Endothelial cell of umbilical vein (primary cell): ENCODE measurements around the gene HOXA11. TPM values are rescaled to one million over a fixed set of nuclear protein-coding genes. Genes with fewer than 3 reads are reported as not detected.

Source experiments
- BruUV-seq: library from RNA; stranded (reverse); fragments of 400-500 nt; replicated peaks from 2 replicates; lab custom pipeline; 2021; lab: Mats Ljungman, UMichigan
- CTCF ChIA-PET: fragments of 300-600, 350-600 bp; sonication (Branson Sonifier 250); formaldehyde crosslinking; loops from one replicate; lab custom pipeline; 2021; ENCODE audit warnings: antibody characterized with exemption, inconsistent platforms; lab: Charles Lee
- POLR2A ChIA-PET: fragments of 300-600, 350-600 bp; sonication (Branson Sonifier 250); formaldehyde crosslinking; loops from one replicate; lab custom pipeline; 2021; ENCODE audit warnings: antibody characterized with exemption, inconsistent platforms; lab: Charles Lee
- DNase-seq: peaks from one replicate; pipeline ENCODE4 v3.0.0-alpha.2; 2011; ENCODE audit warnings: low read depth, low spot score
- FAIRE-seq: peaks from 2 replicates; lab custom pipeline; 2011; peaks lifted over from hg19 to GRCh38; lab: Jason Lieb, UNC
- H2AFZ ChIP-seq: 2 replicates; pipeline ENCODE4 v1.6.0; 2012; ENCODE audit warnings: low read depth, low read length, control low read depth, inconsistent platforms
- H3K27ac ChIP-seq: 2 replicates; pipeline ENCODE4 v1.5.1; 2011; ENCODE audit warnings: low read depth, mild to moderate bottlenecking, control low read depth, low read length, moderate library complexity; ENCODE audit not compliant: insufficient read depth
- H3K27me3 ChIP-seq, 2 experiments: 2 replicates each; pipeline versions ENCODE4 v1.6.0 to v1.6.1; 2011; ENCODE audit warnings: low read length in 2 of 2, mixed read lengths in 1 of 2; ENCODE audit not compliant: control insufficient read depth in 2 of 2, insufficient read depth in 2 of 2
- H3K36me3 ChIP-seq, 2 experiments: 2 replicates in 1 of 2; 3 replicates in 1 of 2; pipeline ENCODE4 v1.5.1; 2011; ENCODE audit warnings: low read length in 2 of 2, mild to moderate bottlenecking in 1 of 2, moderate library complexity in 1 of 2; ENCODE audit not compliant: control insufficient read depth in 2 of 2, insufficient read depth in 2 of 2; ENCODE audit errors: extremely low read depth in 1 of 2
- H3K4me1 ChIP-seq: 3 replicates; pipeline ENCODE4 v1.5.1; 2011; ENCODE audit warnings: mild to moderate bottlenecking, low read length; ENCODE audit not compliant: control insufficient read depth, insufficient read depth; ENCODE audit errors: extremely low read depth
- H3K4me2 ChIP-seq: 2 replicates; pipeline ENCODE4 v1.6.1; 2011; ENCODE audit warnings: low read length, control low read depth, mixed read lengths; ENCODE audit not compliant: insufficient read depth
- H3K4me3 ChIP-seq, 3 experiments: fragments of 200-600 bp in 1 of 3; sonication (generic), shearing (Covaris generic) in 1 of 3; replicated peaks in 1 of 3; 2 replicates each; pipeline ENCODE4 v1.5.1; 2011 to 2016; ENCODE audit warnings: control low read depth in 3 of 3, low read length in 3 of 3, mild to moderate bottlenecking in 2 of 3, inconsistent platforms in 1 of 3, low read depth in 1 of 3, moderate library complexity in 1 of 3; ENCODE audit not compliant: insufficient read depth in 1 of 3
- H3K79me2 ChIP-seq: 2 replicates; pipeline ENCODE4 v1.6.0; 2012; ENCODE audit warnings: low read length, inconsistent platforms; ENCODE audit not compliant: control insufficient read depth, insufficient read depth
- H3K9ac ChIP-seq: replicated peaks from 2 replicates; pipeline ENCODE3; 2011; ENCODE audit warnings: low read length, control low read depth; ENCODE audit not compliant: insufficient read depth; ENCODE audit errors: extremely low read depth
- H3K9me1 ChIP-seq: replicated peaks from 3 replicates; pipeline ENCODE4 v1.6.0; 2011; ENCODE audit warnings: mild to moderate bottlenecking, low read length; ENCODE audit not compliant: control insufficient read depth, insufficient read depth; ENCODE audit errors: extremely low read depth
- H3K9me3 ChIP-seq: replicated peaks from 2 replicates; pipeline ENCODE4 v1.5.1; 2012; ENCODE audit warnings: low read length, inconsistent platforms; ENCODE audit not compliant: control insufficient read depth, insufficient read depth
- H4K20me1 ChIP-seq: replicated peaks from 2 replicates; pipeline ENCODE3; 2011; ENCODE audit warnings: mild to moderate bottlenecking, low read length; ENCODE audit not compliant: control insufficient read depth, insufficient read depth; ENCODE audit errors: extremely low read depth
- CTCF ChIP-seq, 2 donors: IDR thresholded peaks; 1 replicate in 1 of 2; 2 replicates in 1 of 2; pipeline ENCODE4 v1.5.1; 2011; ENCODE audit warnings: low read length in 2 of 2, mild to moderate bottlenecking in 2 of 2, moderate library complexity in 2 of 2, control low read depth in 1 of 2, inconsistent platforms in 1 of 2, low read depth in 1 of 2; ENCODE audit not compliant: insufficient read depth in 1 of 2; ENCODE audit errors: extremely low read depth in 1 of 2
- EZH2 ChIP-seq: IDR thresholded peaks from 2 replicates; pipeline ENCODE4 v1.6.1; 2012; ENCODE audit warnings: borderline replicate concordance, low read depth, mild to moderate bottlenecking, moderate library complexity, low read length, inconsistent platforms; ENCODE audit not compliant: severe bottlenecking
- FOS ChIP-seq: IDR thresholded peaks from 2 replicates; pipeline ENCODE4 v1.6.1; 2011; ENCODE audit warnings: mild to moderate bottlenecking, low read length, moderate library complexity, borderline replicate concordance; ENCODE audit not compliant: insufficient read depth
- GATA2 ChIP-seq: IDR thresholded peaks from 2 replicates; pipeline ENCODE4 v1.7.0; 2011; ENCODE audit warnings: low read depth, mild to moderate bottlenecking, moderate library complexity, mixed read lengths, low read length; ENCODE audit not compliant: insufficient read length, insufficient read depth
- JUN ChIP-seq: IDR thresholded peaks from 2 replicates; pipeline ENCODE4 v1.6.1; 2011; ENCODE audit warnings: borderline replicate concordance, low read depth; ENCODE audit not compliant: insufficient read length, insufficient read depth
- MYC ChIP-seq: IDR thresholded peaks from one replicate; pipeline ENCODE4 v1.6.1; 2011; ENCODE audit warnings: mild to moderate bottlenecking, low read depth, low read length
- POLR2A ChIP-seq: IDR thresholded peaks from 2 replicates; pipeline ENCODE4 v1.6.1; 2012; ENCODE audit warnings: low read depth, mild to moderate bottlenecking, control low read depth, low read length
- POLR2AphosphoS5 ChIP-seq: IDR thresholded peaks from 2 replicates; pipeline ENCODE4 v1.6.1; 2012; ENCODE audit warnings: low read depth, mild to moderate bottlenecking, control low read depth, low read length, moderate library complexity; ENCODE audit not compliant: insufficient read depth
- dilution Hi-C: fragments of 300-500 bp; cut with MboI; formaldehyde crosslinking; loops from one replicate; pipeline ENCODE4 v1.15.0; 2019; ENCODE audit warnings: low sequenced_read_pairs; ENCODE audit not compliant: extremely low pct_ligation_motif_present
- intact Hi-C: fragments of 100-400 bp; cut with micrococcal nuclease; formaldehyde crosslinking; loops from one replicate; pipeline ENCODE4 v1.10.0; 2022
- polyA plus RNA-seq, 4 experiments: library from polyadenylated mRNA; depleted of rRNA in 3 of 4; stranded (reverse) in 3 of 4; unstranded in 1 of 4; fragments of >200 nt; gene quantifications; 2 replicates each; pipeline versions ENCODE4 v1.2.1 to v1.2.3, GENCODE V29; 2011 to 2012; ENCODE audit warnings: missing spikeins in 1 of 4
- total RNA-seq: library from RNA; stranded (reverse); gene quantifications from 2 replicates; pipeline ENCODE4 v1.2.3, GENCODE V29; 2021
- TF ChIP-seq, protein P1 (sequence below): IDR thresholded peaks from 2 replicates; pipeline ENCODE4 v1.6.1; 2011; ENCODE audit not compliant: insufficient read depth, insufficient read length

HOXA11 gene
- total and polyA plus RNA-seq, 2 donors (not counting 3 experiments of a cell fraction or from before 2014, with no cell fraction given), result 10.4 to 16.7 TPM

- peaks cover 78 to 88% of the 10 kb centered on the region in 2 experiments for H3K27me3 ChIP-seq
Measured at GRCh38 chr7:27203964-27204594, 19.0 kb upstream of the HOXA11 start.

More at GRCh38 chr7:27203964-27204594, 19.0 kb upstream of the HOXA11 start:
- FAIRE-seq, result peak; percentile 38
- no peak overlapping the region for H3K4me3 ChIP-seq
- H3K4me1 ChIP-seq, result peaks cover 21% of the 10 kb centered on the region
- no peak overlapping the region for H3K9ac ChIP-seq
- H3K9me1 ChIP-seq, result no peaks in the 10 kb centered on the region
- H3K9me3 ChIP-seq, result no peaks in the 10 kb centered on the region
- BruUV-seq, result no TSS peak
- TF ChIP-seq, protein P1, sequence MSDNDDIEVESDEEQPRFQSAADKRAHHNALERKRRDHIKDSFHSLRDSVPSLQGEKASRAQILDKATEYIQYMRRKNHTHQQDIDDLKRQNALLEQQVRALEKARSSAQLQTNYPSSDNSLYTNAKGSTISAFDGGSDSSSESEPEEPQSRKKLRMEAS, result no peak
- TF ChIP-seq MYC (no peak), FOS (no peak), CTCF (IDR thresholded peaks at IDR 0.05; ENCODE audit: extremely low read depth in 1 of 2, insufficient read depth in 1 of 2, low read depth in 1 of 2, low read length in 2 of 2) (no peak), JUN (no peak), EZH2 (no peak), POLR2AphosphoS5 (no peak), GATA2 (no peak), POLR2A (no peak)
- intact Hi-C loops (no loop called here), dilution Hi-C loops (no loop called here)
- no peak overlapping the region for H3K27ac ChIP-seq
- H3K79me2 ChIP-seq, result no peaks in the 10 kb centered on the region
- no peaks in the 10 kb centered on the region for H4K20me1 ChIP-seq
- H3K36me3 ChIP-seq, result no peaks in the 10 kb centered on the region
- H3K4me2 ChIP-seq, result no peak overlapping the region
- DNase-seq, result no peak
- ChIA-PET POLR2A (no interaction called here), CTCF (interaction anchor here (0.9 to 2.5 kb wide), 6 partner anchors 8 to 890 kb away, joined by 3 to 22 read pairs (median 5); no protein-coding TSS in a partner anchor)
- no peak overlapping the region for H2AFZ ChIP-seq
